Endothelial cell of umbilical vein (primary cell): ENCODE measurements around the gene GID4. TPM values are rescaled to one million over a fixed set of nuclear protein-coding genes. Genes with fewer than 3 reads are reported as not detected.

Experiments
- BruUV-seq: library from RNA; stranded (reverse); fragments of 400-500 nt; replicated peaks from 2 replicates; lab custom pipeline; 2021; lab: Mats Ljungman, UMichigan
- CTCF ChIA-PET: fragments of 300-600, 350-600 bp; sonication (Branson Sonifier 250); formaldehyde crosslinking; loops from one replicate; lab custom pipeline; 2021; ENCODE audit warnings: antibody characterized with exemption, inconsistent platforms; lab: Charles Lee
- POLR2A ChIA-PET: fragments of 300-600, 350-600 bp; sonication (Branson Sonifier 250); formaldehyde crosslinking; loops from one replicate; lab custom pipeline; 2021; ENCODE audit warnings: antibody characterized with exemption, inconsistent platforms; lab: Charles Lee
- DNase-seq: peaks from one replicate; pipeline ENCODE4 v3.0.0-alpha.2; 2011; ENCODE audit warnings: low read depth, low spot score
- FAIRE-seq: peaks from 2 replicates; lab custom pipeline; 2011; peaks lifted over from hg19 to GRCh38; lab: Jason Lieb, UNC
- H2AFZ ChIP-seq: 2 replicates; pipeline ENCODE4 v1.6.0; 2012; ENCODE audit warnings: low read depth, low read length, control low read depth, inconsistent platforms
- H3K27ac ChIP-seq: 2 replicates; pipeline ENCODE4 v1.5.1; 2011; ENCODE audit warnings: low read depth, mild to moderate bottlenecking, control low read depth, low read length, moderate library complexity; ENCODE audit not compliant: insufficient read depth
- H3K27me3 ChIP-seq, 2 experiments: 2 replicates each; pipeline versions ENCODE4 v1.6.0 to v1.6.1; 2011; ENCODE audit warnings: low read length in 2 of 2, mixed read lengths in 1 of 2; ENCODE audit not compliant: control insufficient read depth in 2 of 2, insufficient read depth in 2 of 2
- H3K36me3 ChIP-seq, 2 experiments: 2 replicates in 1 of 2; 3 replicates in 1 of 2; pipeline ENCODE4 v1.5.1; 2011; ENCODE audit warnings: low read length in 2 of 2, mild to moderate bottlenecking in 1 of 2, moderate library complexity in 1 of 2; ENCODE audit not compliant: control insufficient read depth in 2 of 2, insufficient read depth in 2 of 2; ENCODE audit errors: extremely low read depth in 1 of 2
- H3K4me1 ChIP-seq: 3 replicates; pipeline ENCODE4 v1.5.1; 2011; ENCODE audit warnings: mild to moderate bottlenecking, low read length; ENCODE audit not compliant: control insufficient read depth, insufficient read depth; ENCODE audit errors: extremely low read depth
- H3K4me2 ChIP-seq: 2 replicates; pipeline ENCODE4 v1.6.1; 2011; ENCODE audit warnings: low read length, control low read depth, mixed read lengths; ENCODE audit not compliant: insufficient read depth
- H3K4me3 ChIP-seq, 3 experiments: fragments of 200-600 bp in 1 of 3; sonication (generic), shearing (Covaris generic) in 1 of 3; replicated peaks in 1 of 3; 2 replicates each; pipeline ENCODE4 v1.5.1; 2011 to 2016; ENCODE audit warnings: control low read depth in 3 of 3, low read length in 3 of 3, mild to moderate bottlenecking in 2 of 3, inconsistent platforms in 1 of 3, low read depth in 1 of 3, moderate library complexity in 1 of 3; ENCODE audit not compliant: insufficient read depth in 1 of 3
- H3K79me2 ChIP-seq: 2 replicates; pipeline ENCODE4 v1.6.0; 2012; ENCODE audit warnings: low read length, inconsistent platforms; ENCODE audit not compliant: control insufficient read depth, insufficient read depth
- H3K9ac ChIP-seq: replicated peaks from 2 replicates; pipeline ENCODE3; 2011; ENCODE audit warnings: low read length, control low read depth; ENCODE audit not compliant: insufficient read depth; ENCODE audit errors: extremely low read depth
- H3K9me1 ChIP-seq: replicated peaks from 3 replicates; pipeline ENCODE4 v1.6.0; 2011; ENCODE audit warnings: mild to moderate bottlenecking, low read length; ENCODE audit not compliant: control insufficient read depth, insufficient read depth; ENCODE audit errors: extremely low read depth
- H3K9me3 ChIP-seq: replicated peaks from 2 replicates; pipeline ENCODE4 v1.5.1; 2012; ENCODE audit warnings: low read length, inconsistent platforms; ENCODE audit not compliant: control insufficient read depth, insufficient read depth
- H4K20me1 ChIP-seq: replicated peaks from 2 replicates; pipeline ENCODE3; 2011; ENCODE audit warnings: mild to moderate bottlenecking, low read length; ENCODE audit not compliant: control insufficient read depth, insufficient read depth; ENCODE audit errors: extremely low read depth
- CTCF ChIP-seq, 2 donors: IDR thresholded peaks; 1 replicate in 1 of 2; 2 replicates in 1 of 2; pipeline ENCODE4 v1.5.1; 2011; ENCODE audit warnings: low read length in 2 of 2, mild to moderate bottlenecking in 2 of 2, moderate library complexity in 2 of 2, control low read depth in 1 of 2, inconsistent platforms in 1 of 2, low read depth in 1 of 2; ENCODE audit not compliant: insufficient read depth in 1 of 2; ENCODE audit errors: extremely low read depth in 1 of 2
- EZH2 ChIP-seq: IDR thresholded peaks from 2 replicates; pipeline ENCODE4 v1.6.1; 2012; ENCODE audit warnings: borderline replicate concordance, low read depth, mild to moderate bottlenecking, moderate library complexity, low read length, inconsistent platforms; ENCODE audit not compliant: severe bottlenecking
- FOS ChIP-seq: IDR thresholded peaks from 2 replicates; pipeline ENCODE4 v1.6.1; 2011; ENCODE audit warnings: mild to moderate bottlenecking, low read length, moderate library complexity, borderline replicate concordance; ENCODE audit not compliant: insufficient read depth
- GATA2 ChIP-seq: IDR thresholded peaks from 2 replicates; pipeline ENCODE4 v1.7.0; 2011; ENCODE audit warnings: low read depth, mild to moderate bottlenecking, moderate library complexity, mixed read lengths, low read length; ENCODE audit not compliant: insufficient read length, insufficient read depth
- JUN ChIP-seq: IDR thresholded peaks from 2 replicates; pipeline ENCODE4 v1.6.1; 2011; ENCODE audit warnings: borderline replicate concordance, low read depth; ENCODE audit not compliant: insufficient read length, insufficient read depth
- MAX ChIP-seq: IDR thresholded peaks from 2 replicates; pipeline ENCODE4 v1.6.1; 2011; ENCODE audit not compliant: insufficient read depth, insufficient read length
- MYC ChIP-seq: IDR thresholded peaks from one replicate; pipeline ENCODE4 v1.6.1; 2011; ENCODE audit warnings: mild to moderate bottlenecking, low read depth, low read length
- POLR2A ChIP-seq: IDR thresholded peaks from 2 replicates; pipeline ENCODE4 v1.6.1; 2012; ENCODE audit warnings: low read depth, mild to moderate bottlenecking, control low read depth, low read length
- POLR2AphosphoS5 ChIP-seq: IDR thresholded peaks from 2 replicates; pipeline ENCODE4 v1.6.1; 2012; ENCODE audit warnings: low read depth, mild to moderate bottlenecking, control low read depth, low read length, moderate library complexity; ENCODE audit not compliant: insufficient read depth
- dilution Hi-C: fragments of 300-500 bp; cut with MboI; formaldehyde crosslinking; loops from one replicate; pipeline ENCODE4 v1.15.0; 2019; ENCODE audit warnings: low sequenced_read_pairs; ENCODE audit not compliant: extremely low pct_ligation_motif_present
- intact Hi-C: fragments of 100-400 bp; cut with micrococcal nuclease; formaldehyde crosslinking; loops from one replicate; pipeline ENCODE4 v1.10.0; 2022
- polyA plus RNA-seq, 4 experiments: library from polyadenylated mRNA; depleted of rRNA in 3 of 4; stranded (reverse) in 3 of 4; unstranded in 1 of 4; fragments of >200 nt; gene quantifications; 2 replicates each; pipeline versions ENCODE4 v1.2.1 to v1.2.3, GENCODE V29; 2011 to 2012; ENCODE audit warnings: missing spikeins in 1 of 4
- total RNA-seq: library from RNA; stranded (reverse); gene quantifications from 2 replicates; pipeline ENCODE4 v1.2.3, GENCODE V29; 2021

The GID4 gene
- total and polyA plus RNA-seq, 2 donors (not counting 3 experiments of a cell fraction or from before 2014, with no cell fraction given) = 6.4 to 11.3 TPM

GRCh38 chr17:18042983-18043382, 3.8 kb downstream of the GID4 start:
- peaks cover 7% of the 10 kb centered on the region for H3K79me2 ChIP-seq
- no peak overlapping the region for H2AFZ ChIP-seq
- H3K9me1 ChIP-seq = no peaks in the 10 kb centered on the region
- no peak overlapping the region for H3K9ac ChIP-seq
- TF ChIP-seq MYC (no peak), JUN (no peak), FOS (no peak), GATA2 (no peak), POLR2AphosphoS5 (no peak), CTCF (IDR thresholded peaks at IDR 0.05; ENCODE audit: extremely low read depth in 1 of 2, insufficient read depth in 1 of 2, low read depth in 1 of 2, low read length in 2 of 2) (no peak), MAX (no peak), EZH2 (no peak), POLR2A (no peak)
- FAIRE-seq = no peak
- ChIA-PET CTCF (no interaction called here), POLR2A (no interaction called here)
- peaks cover 15% of the 10 kb centered on the region for H3K4me1 ChIP-seq
- no peak overlapping the region for H3K4me2 ChIP-seq
- no TSS peak for BruUV-seq
- intact Hi-C loops (no loop called here), dilution Hi-C loops (loop anchor here (25.0 kb wide), 1 partner anchor 156 kb away; no protein-coding TSS in a partner anchor)
- H3K4me3 ChIP-seq = no peak overlapping the region
- no peaks in the 10 kb centered on the region for H3K27me3 ChIP-seq
- peaks cover 0 to 2% of the 10 kb centered on the region in 2 experiments for H3K36me3 ChIP-seq
- DNase-seq = no peak
- H3K27ac ChIP-seq = no peak overlapping the region
- H3K9me3 ChIP-seq = no peaks in the 10 kb centered on the region
- no peaks in the 10 kb centered on the region for H4K20me1 ChIP-seq
